Upper lobe of left lung (tissue), 6 donors: ENCODE results near the gene TUBGCP6. TPM values are rescaled to one million over a fixed set of nuclear protein-coding genes. Genes with fewer than 3 reads are reported as not detected.
A peak's percentile ranks its signal among the peaks of the same experiment; 100 is the strongest.

Experiments used
- ATAC-seq, 2 donors: fragments of 200-7000 bp; cut with Tn5 transposase; one replicate each; pipeline ENCODE4 v1.9.1; 2022; ENCODE audit warnings: mild to moderate bottlenecking in 2 of 2, moderate library complexity in 2 of 2; ENCODE audit not compliant: low FRiP score in 2 of 2
- DNase-seq, 2 donors: peaks; one replicate each; pipeline ENCODE4 v3.0.0-alpha.2; 2019 to 2020
- H3K27ac ChIP-seq, 4 donors: fragments of 200-600 bp; sonication (generic); one replicate each; pipeline ENCODE4 v1.5.1; 2016 to 2019
- H3K27me3 ChIP-seq, 4 donors: fragments of 200-600 bp; sonication (generic); one replicate each; pipeline ENCODE4 v1.5.1; 2017 to 2019
- H3K36me3 ChIP-seq, 4 donors: fragments of 200-600 bp; sonication (generic); one replicate each; pipeline ENCODE4 v1.5.1; 2016 to 2019
- H3K4me1 ChIP-seq, 4 donors: fragments of 200-600 bp; sonication (generic); one replicate each; pipeline ENCODE4 v1.5.1; 2018 to 2019
- H3K4me3 ChIP-seq, 4 donors: fragments of 200-600 bp; sonication (generic); one replicate each; pipeline ENCODE4 v1.5.1; 2017 to 2019; ENCODE audit warnings: mild to moderate bottlenecking in 2 of 4, moderate library complexity in 1 of 4
- H3K9me3 ChIP-seq, 4 donors: fragments of 200-600 bp; sonication (generic); one replicate each; pipeline ENCODE4 v1.5.1; 2018 to 2019
- CTCF ChIP-seq, 6 experiments: fragments of 450-650 bp in 4 of 6; fragments of 200-600 bp in 2 of 6; sonication (generic) in 2 of 6; IDR thresholded peaks; one replicate each; pipeline ENCODE4 v1.5.1; 2016 to 2019; ENCODE audit warnings: antibody characterized with exemption in 6 of 6
- EP300 ChIP-seq, 4 donors: sonication (generic); formaldehyde crosslinking; IDR thresholded peaks; one replicate each; pipeline ENCODE4 v1.5.1; 2017; ENCODE audit warnings: antibody characterized with exemption in 4 of 4, control low read depth in 2 of 4
- POLR2A ChIP-seq, 4 donors: fragments of 450-650 bp; IDR thresholded peaks; one replicate each; pipeline ENCODE4 v1.5.1; 2016 to 2017; ENCODE audit warnings: antibody characterized with exemption in 4 of 4, mild to moderate bottlenecking in 2 of 4
- POLR2AphosphoS5 ChIP-seq, 2 donors: sonication (generic); formaldehyde crosslinking; IDR thresholded peaks; one replicate each; pipeline ENCODE4 v1.5.1; 2017; ENCODE audit warnings: antibody characterized with exemption in 2 of 2
- WGBS, 2 donors: methylation state at CpG; one replicate each; pipeline ENCODE4 v1.1.5; 2017 to 2018; 5-methylcytosine and 5-hydroxymethylcytosine counted together
- total RNA-seq, 6 donors: library from RNA; depleted of rRNA in 4 of 6; stranded (reverse); fragments of >200 nt in 4 of 6; gene quantifications; one replicate each; pipeline versions ENCODE4 v1.1.0 to v1.2.1, GENCODE V29; 2016 to 2021
- donor health status: DM: no; HTN: no; CAD: no; lungs with moderate emphysema.
- donor health status: DM: no; HTN: yes; CAD: no; lungs with severe emphysema.

TUBGCP6 gene
- total RNA-seq, 6 donors from 2014 or later: 43.2 to 216 (median 52.4) TPM

GRCh38 chr22:50233223-50233622 lies 11.6 kb downstream of the TUBGCP6 start:
- no peak overlapping the region for H3K4me3 ChIP-seq
- WGBS, 2 donors: 88 to 94% methylated on average over 17 to 18 of the region's 18 CpGs
- no peaks in the 10 kb centered on the region for H3K4me1 ChIP-seq
- DNase-seq (peak in 1 of 2 donors; percentile 64), ATAC-seq (no peak)
- no peak overlapping the region for H3K27ac ChIP-seq
- no peaks in the 10 kb centered on the region for H3K9me3 ChIP-seq
- no peaks in the 10 kb centered on the region for H3K27me3 ChIP-seq
- peaks cover 4 to 59% (median 26%) of the 10 kb centered on the region in 4 donors for H3K36me3 ChIP-seq
- no peak for TF ChIP-seq EP300 (IDR thresholded peaks at IDR 0.05)
- no peak for TF ChIP-seq POLR2A (IDR thresholded peaks at IDR 0.05)
- no peak for TF ChIP-seq CTCF (IDR thresholded peaks at IDR 0.05)
- no peak for TF ChIP-seq POLR2AphosphoS5 (IDR thresholded peaks at IDR 0.05)

- no peak for ATAC-seq
- Histone ChIP-seq H3K27ac (no peak overlapping the region), H3K36me3 (peaks cover 4 to 61% (median 28%) of the 10 kb centered on the region in 4 donors), H3K9me3 (no peaks in the 10 kb centered on the region), H3K4me3 (no peak overlapping the region), H3K27me3 (no peaks in the 10 kb centered on the region), H3K4me1 (no peaks in the 10 kb centered on the region)
- no peak for TF ChIP-seq CTCF (IDR thresholded peaks at IDR 0.05)
- TF ChIP-seq POLR2AphosphoS5 (IDR thresholded peaks at IDR 0.05): no peak
- TF ChIP-seq POLR2A (IDR thresholded peaks at IDR 0.05): no peak
- no peak for TF ChIP-seq EP300 (IDR thresholded peaks at IDR 0.05)
- DNase-seq: peak in 1 of 2 donors; percentile 54
- WGBS, 2 donors: 89 to 92% methylated on average over 19 to 20 of the region's 20 CpGs
Measured at GRCh38 chr22:50232481-50233151, 12.2 kb downstream of the TUBGCP6 start.

- 85 to 93% methylated on average over 4 to 15 of the region's 16 CpGs for WGBS, 2 donors
Measured at GRCh38 chr22:50229370-50229769, 15.5 kb downstream of the TUBGCP6 start.

GRCh38 chr22:50228366-50228765 lies 16.5 kb downstream of the TUBGCP6 start:
- H3K36me3 ChIP-seq: peaks cover 13 to 83% (median 49%) of the 10 kb centered on the region in 4 donors
- ATAC-seq (no peak), DNase-seq (peak; percentile 17 to 38)
- H3K4me1 ChIP-seq: no peaks in the 10 kb centered on the region
- 95 to 97% methylated on average over 9 of the region's 9 CpGs for WGBS, 2 donors
- H3K27ac ChIP-seq: no peak overlapping the region
- H3K4me3 ChIP-seq: no peak overlapping the region
- no peak for TF ChIP-seq EP300 (IDR thresholded peaks at IDR 0.05)
- no peaks in the 10 kb centered on the region for H3K9me3 ChIP-seq
- no peaks in the 10 kb centered on the region for H3K27me3 ChIP-seq

More at GRCh38 chr22:50229370-50229769, 15.5 kb downstream of the TUBGCP6 start:
- peaks cover 13 to 75% (median 44%) of the 10 kb centered on the region in 4 donors for H3K36me3 ChIP-seq
- no peaks in the 10 kb centered on the region for H3K27me3 ChIP-seq
- no peaks in the 10 kb centered on the region for H3K4me1 ChIP-seq
- no peak for ATAC-seq
- DNase-seq: peak in 1 of 2 donors; percentile 45
- no peak overlapping the region for H3K27ac ChIP-seq
- H3K4me3 ChIP-seq: no peak overlapping the region
- TF ChIP-seq EP300 (IDR thresholded peaks at IDR 0.05) (no peak), POLR2A (IDR thresholded peaks at IDR 0.05) (no peak), CTCF (IDR thresholded peaks at IDR 0.05) (no peak), POLR2AphosphoS5 (IDR thresholded peaks at IDR 0.05) (no peak)
- H3K9me3 ChIP-seq: no peaks in the 10 kb centered on the region

GRCh38 chr22:50227579-50228215 lies 17.1 kb downstream of the TUBGCP6 start:
- no peaks in the 10 kb centered on the region for H3K4me1 ChIP-seq
- H3K4me3 ChIP-seq: no peak overlapping the region
- no peaks in the 10 kb centered on the region for H3K27me3 ChIP-seq
- TF ChIP-seq POLR2A (IDR thresholded peaks at IDR 0.05) (no peak), EP300 (IDR thresholded peaks at IDR 0.05) (no peak), POLR2AphosphoS5 (IDR thresholded peaks at IDR 0.05) (no peak), CTCF (IDR thresholded peaks at IDR 0.05) (no peak)
- H3K27ac ChIP-seq: no peak overlapping the region
- peak; percentile 12 to 77 for DNase-seq
- peaks cover 14 to 83% (median 52%) of the 10 kb centered on the region in 4 donors for H3K36me3 ChIP-seq
- no peak for ATAC-seq
- no peaks in the 10 kb centered on the region for H3K9me3 ChIP-seq
- WGBS, 2 donors: 91 to 92% methylated on average over 16 to 23 of the region's 25 CpGs
